ENCODE data around the gene KLHL15.
"Not testable (repeated sequence)": the region's sequence is repeated elsewhere in the genome, so short reads cannot be mapped to it uniquely, and the experiment has no call there.

KLHL15 gene

GRCh38 chrX:24027086-24027485, at the start of gene KLHL15:
KLHL15 (minus strand) TSS chrX:24027186; CDS start chrX:24006693, 20,493 bp downstream.
- Mint-ChIP-seq H3K4me1 (peaks cover 19% of the 10 kb centered on the region), H3K36me3 (no peaks in the 10 kb centered on the region), H3K4me3 (peak within 1 kb of the TSS; percentile 90), H3K9me3 (no peaks in the 10 kb centered on the region), H3K27ac (peak within 1 kb of the TSS; percentile 92), H3K27me3 (no peaks in the 10 kb centered on the region)

- Mint-ChIP-seq H3K36me3 (no peaks in the 10 kb centered on the region), H3K4me1 (no peaks in the 10 kb centered on the region), H3K27me3 (no peaks in the 10 kb centered on the region), H3K4me3 (no peak overlapping the region), H3K9me3 (no peaks in the 10 kb centered on the region), H3K27ac (no peak overlapping the region)
Measured at GRCh38 chrX:24069877-24070276, 42.9 kb upstream of the KLHL15 start.

- peaks cover 4% of the 10 kb centered on the region for H3K4me1 Mint-ChIP-seq
- H3K27me3 Mint-ChIP-seq, result no peaks in the 10 kb centered on the region
- no peaks in the 10 kb centered on the region for H3K9me3 Mint-ChIP-seq
- H3K4me3 Mint-ChIP-seq, result no peak overlapping the region
- H3K27ac Mint-ChIP-seq, result no peak overlapping the region
- H3K36me3 Mint-ChIP-seq, result peaks cover 5% of the 10 kb centered on the region
Measured at GRCh38 chrX:24063488-24063887, 36.5 kb upstream of the KLHL15 start.

GRCh38 chrX:24055043-24055356, 28.0 kb upstream of the KLHL15 start:
- Mint-ChIP-seq H3K27ac (no peak overlapping the region), H3K4me1 (peaks cover 10% of the 10 kb centered on the region), H3K36me3 (peaks cover 4% of the 10 kb centered on the region), H3K9me3 (no peaks in the 10 kb centered on the region), H3K4me3 (no peak overlapping the region), H3K27me3 (no peaks in the 10 kb centered on the region)

- Mint-ChIP-seq H3K9me3 (no peaks in the 10 kb centered on the region), H3K4me3 (no peak within 1 kb of the TSS), H3K36me3 (peaks cover 4% of the 10 kb centered on the region), H3K27me3 (no peaks in the 10 kb centered on the region), H3K27ac (no peak within 1 kb of the TSS), H3K4me1 (peaks cover 10% of the 10 kb centered on the region)
Measured at GRCh38 chrX:24054182-24055042, 27.4 kb upstream of the KLHL15 start, which contains the start of gene EIF2S3. EIF2S3 (plus strand) TSS chrX:24054956; CDS start chrX:24054969, 13 bp downstream.

- not testable (repeated sequence) for H3K36me3 Mint-ChIP-seq, H3K9me3 Mint-ChIP-seq, H3K27me3 Mint-ChIP-seq, H3K27ac Mint-ChIP-seq, H3K4me1 Mint-ChIP-seq
- H3K4me3 Mint-ChIP-seq, result peak overlapping the region; percentile 42
Measured at GRCh38 chrX:24050522-24051318, 23.7 kb upstream of the KLHL15 start.

- not testable (repeated sequence) for H3K9me3 Mint-ChIP-seq, H3K4me3 Mint-ChIP-seq, H3K27me3 Mint-ChIP-seq, H3K4me1 Mint-ChIP-seq, H3K27ac Mint-ChIP-seq, H3K36me3 Mint-ChIP-seq
Measured at GRCh38 chrX:24049643-24050042, 22.7 kb upstream of the KLHL15 start.

GRCh38 chrX:24046060-24046459, 19.1 kb upstream of the KLHL15 start:
- H3K27me3 Mint-ChIP-seq, H3K4me1 Mint-ChIP-seq, H3K27ac Mint-ChIP-seq, H3K9me3 Mint-ChIP-seq, H3K4me3 Mint-ChIP-seq, H3K36me3 Mint-ChIP-seq: not testable (repeated sequence)

GRCh38 chrX:24037729-24038128, 10.7 kb upstream of the KLHL15 start:
- Mint-ChIP-seq H3K36me3 (no peaks in the 10 kb centered on the region), H3K27ac (no peak overlapping the region), H3K4me1 (no peaks in the 10 kb centered on the region), H3K27me3 (no peaks in the 10 kb centered on the region), H3K9me3 (no peaks in the 10 kb centered on the region), H3K4me3 (no peak overlapping the region)

GRCh38 chrX:24034485-24034884, 7.5 kb upstream of the KLHL15 start:
- Mint-ChIP-seq H3K36me3 (no peaks in the 10 kb centered on the region), H3K4me1 (no peaks in the 10 kb centered on the region), H3K4me3 (no peak overlapping the region), H3K9me3 (no peaks in the 10 kb centered on the region), H3K27ac (no peak overlapping the region), H3K27me3 (no peaks in the 10 kb centered on the region)

- Mint-ChIP-seq H3K4me3 (no peak overlapping the region), H3K4me1 (peaks cover 10% of the 10 kb centered on the region), H3K36me3 (no peaks in the 10 kb centered on the region), H3K9me3 (no peaks in the 10 kb centered on the region), H3K27me3 (no peaks in the 10 kb centered on the region), H3K27ac (no peak overlapping the region)
Measured at GRCh38 chrX:24030597-24030996, 3.6 kb upstream of the KLHL15 start.

GRCh38 chrX:24027985-24028384, 999 bp upstream of the KLHL15 start:
- H3K9me3 Mint-ChIP-seq, result no peaks in the 10 kb centered on the region
- no peaks in the 10 kb centered on the region for H3K36me3 Mint-ChIP-seq
- H3K4me3 Mint-ChIP-seq, result no peak overlapping the region
- no peak overlapping the region for H3K27ac Mint-ChIP-seq
- peaks cover 18% of the 10 kb centered on the region for H3K4me1 Mint-ChIP-seq
- no peaks in the 10 kb centered on the region for H3K27me3 Mint-ChIP-seq

GRCh38 chrX:24026432-24026831, 554 bp downstream of the KLHL15 start:
- H3K27me3 Mint-ChIP-seq, result no peaks in the 10 kb centered on the region
- peak overlapping the region; percentile 90 for H3K4me3 Mint-ChIP-seq
- H3K27ac Mint-ChIP-seq, result peak overlapping the region; percentile 46
- H3K9me3 Mint-ChIP-seq, result no peaks in the 10 kb centered on the region
- H3K4me1 Mint-ChIP-seq, result peaks cover 25% of the 10 kb centered on the region
- no peaks in the 10 kb centered on the region for H3K36me3 Mint-ChIP-seq

- peak overlapping the region; percentile 92 for H3K27ac Mint-ChIP-seq
- peaks cover 30% of the 10 kb centered on the region for H3K4me1 Mint-ChIP-seq
- H3K36me3 Mint-ChIP-seq, result no peaks in the 10 kb centered on the region
- H3K27me3 Mint-ChIP-seq, result no peaks in the 10 kb centered on the region
- no peaks in the 10 kb centered on the region for H3K9me3 Mint-ChIP-seq
- peak overlapping the region; percentile 90 for H3K4me3 Mint-ChIP-seq
Measured at GRCh38 chrX:24025741-24026403, 1.1 kb downstream of the KLHL15 start.

GRCh38 chrX:24024819-24025740, 1.9 kb downstream of the KLHL15 start:
- Mint-ChIP-seq H3K4me1 (peaks cover 38% of the 10 kb centered on the region), H3K27me3 (no peaks in the 10 kb centered on the region), H3K27ac (no peak overlapping the region), H3K9me3 (no peaks in the 10 kb centered on the region), H3K36me3 (peaks cover 1% of the 10 kb centered on the region), H3K4me3 (peak overlapping the region; percentile 90)
